Measurements from ENCODE around the gene EPB41.

GRCh38 chr1:29142714-29143113 lies 228.3 kb downstream of the EPB41 start:
- TF ChIP-seq CTCF (IDR thresholded peaks at IDR 0.05), result no peak
- TF ChIP-seq POLR2A (IDR thresholded peaks at IDR 0.05), result no peak
